Neural progenitor cell (in vitro differentiated cells): ENCODE data around the gene FCN3.

Experiments used
- CTCF ChIP-seq: fragments of 200-600 bp; sonication (generic); IDR thresholded peaks from 2 replicates; pipeline ENCODE4 v1.5.1; 2017; ENCODE audit warnings: antibody characterized with exemption, mild to moderate bottlenecking
- EZH2phosphoT487 ChIP-seq: fragments of 200-600 bp; sonication (generic); IDR thresholded peaks from 2 replicates; pipeline ENCODE4 v1.6.1; 2017; ENCODE audit warnings: antibody characterized with exemption

- TF ChIP-seq CTCF (no peak), EZH2phosphoT487 (no peak)
These were observed 37.9 kb upstream of the FCN3 start for GRCh38 chr1:27412502-27412901.
